Activated CD4-positive, alpha-beta T cell treated with anti-CD3 and anti-CD28 coated beads, Interleukin-2, amount 10 ng/mL, durations not matched to agents 24 days and 14 days (primary cell): ENCODE data around the gene TMEM80. TPM values are rescaled to one million over a fixed set of nuclear protein-coding genes. Genes with fewer than 3 reads are reported as not detected.

Experiments
- DNase-seq: peaks from one replicate; pipeline ENCODE4 v3.0.0; 2022
- H3K27ac Mint-ChIP-seq: one replicate; pipeline ENCODE4 v1.8.0; 2022; ENCODE audit warnings: mild to moderate bottlenecking, mixed read lengths
- H3K27me3 Mint-ChIP-seq: one replicate; pipeline ENCODE4 v1.8.0; 2022; ENCODE audit warnings: mixed read lengths
- H3K36me3 Mint-ChIP-seq: one replicate; pipeline ENCODE4 v1.8.0; 2022; ENCODE audit warnings: low read depth, mild to moderate bottlenecking, mixed read lengths
- H3K4me1 Mint-ChIP-seq: one replicate; pipeline ENCODE4 v1.8.0; 2021; ENCODE audit warnings: mixed read lengths
- H3K4me3 Mint-ChIP-seq: one replicate; pipeline ENCODE4 v1.8.0; 2022; ENCODE audit warnings: mild to moderate bottlenecking, moderate library complexity, mixed read lengths
- H3K9me3 Mint-ChIP-seq: one replicate; pipeline ENCODE4 v1.8.0; 2021; ENCODE audit warnings: mixed read lengths
- intact Hi-C: fragments of 100-400 bp; cut with micrococcal nuclease; formaldehyde crosslinking; loops from one replicate; pipeline ENCODE4 v1.15.1; 2023
- total RNA-seq: library from RNA; stranded (reverse); gene quantifications from 2 replicates; pipeline ENCODE4 v1.2.3, GENCODE V29; 2022

The TMEM80 gene
- total RNA-seq, 1 donor from 2014 or later, result 12.3 TPM

DNA sequence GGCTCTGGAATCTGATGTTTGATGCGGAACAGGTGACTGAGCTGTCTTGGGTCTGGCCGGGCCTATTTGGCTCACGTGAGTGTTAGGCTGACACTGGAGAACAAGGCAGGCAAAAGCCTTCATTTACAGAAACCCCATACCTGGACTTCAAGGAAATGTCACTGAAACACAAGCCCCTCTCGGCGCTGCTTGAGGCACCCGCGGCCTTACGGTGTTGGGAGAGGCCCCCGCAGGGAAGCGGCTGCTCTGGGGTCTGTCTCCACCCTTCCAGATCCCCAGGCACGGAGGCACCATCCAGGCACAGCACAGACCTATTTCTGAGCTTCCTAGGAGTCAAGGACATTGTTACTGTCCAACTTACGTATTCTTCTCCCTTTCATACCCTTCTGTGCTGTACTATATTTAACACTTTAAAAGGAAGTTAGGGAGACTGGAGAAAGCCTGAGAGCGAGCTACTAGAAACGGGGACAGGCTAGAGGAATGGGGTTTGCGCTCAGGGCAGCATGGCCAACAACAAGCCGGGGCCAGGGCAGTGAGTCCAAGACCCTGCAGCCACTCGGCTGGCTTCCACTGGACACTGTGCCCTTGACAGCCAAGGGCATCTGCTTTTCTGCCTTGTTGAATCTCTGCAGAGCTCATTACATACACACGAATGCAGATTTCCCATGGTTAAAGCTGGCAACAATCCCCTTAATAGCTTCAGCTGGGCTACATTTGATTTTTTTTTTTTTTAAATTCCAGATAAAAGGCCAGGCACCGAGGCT lies 34.8 kb upstream of the TMEM80 start:
- H3K27ac Mint-ChIP-seq, result no peak overlapping the region
- no peak for DNase-seq
- intact Hi-C loops, result no loop called here
- H3K36me3 Mint-ChIP-seq, result peaks cover 12% of the 10 kb centered on the region
- no peaks in the 10 kb centered on the region for H3K27me3 Mint-ChIP-seq
- no peak overlapping the region for H3K4me3 Mint-ChIP-seq
- H3K9me3 Mint-ChIP-seq, result no peaks in the 10 kb centered on the region
- H3K4me1 Mint-ChIP-seq, result peaks cover 2% of the 10 kb centered on the region

DNA sequence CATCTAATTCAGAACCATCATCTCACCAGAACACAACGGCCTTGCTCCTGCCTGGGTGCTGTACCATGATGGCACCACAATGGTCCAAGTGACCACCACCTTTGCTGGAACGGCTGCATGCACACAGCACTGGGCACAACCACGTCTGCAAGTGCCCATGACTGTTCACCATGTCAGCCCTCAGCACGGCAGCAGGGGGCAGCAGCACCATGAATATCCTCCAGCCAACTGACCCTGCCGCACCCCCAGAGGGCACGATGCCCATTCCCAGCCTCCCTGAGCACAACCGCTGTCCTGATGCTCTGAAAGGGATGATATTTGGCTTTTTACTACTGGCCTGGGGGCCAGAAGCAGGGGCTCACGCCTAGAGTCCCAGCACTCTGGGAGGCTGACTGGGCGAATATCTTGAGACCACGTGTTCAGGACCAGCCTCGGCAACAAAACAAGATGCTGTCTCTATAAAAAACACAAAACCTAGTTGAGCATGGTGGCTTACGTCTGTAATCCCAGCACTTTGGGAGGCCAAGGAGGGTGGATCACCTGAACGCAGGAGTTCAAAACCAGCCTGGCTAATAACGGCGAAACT lies 32.8 kb upstream of the TMEM80 start:
- intact Hi-C loops, result loop anchor here (1.0 kb wide), 1 partner anchor 61 kb away; no protein-coding TSS in a partner anchor
- peak; percentile 81 for DNase-seq
- Mint-ChIP-seq H3K4me3 (no peak overlapping the region), H3K27me3 (no peaks in the 10 kb centered on the region), H3K9me3 (no peaks in the 10 kb centered on the region), H3K36me3 (peaks cover 11% of the 10 kb centered on the region), H3K27ac (no peak overlapping the region), H3K4me1 (peaks cover 2% of the 10 kb centered on the region)

DNA sequence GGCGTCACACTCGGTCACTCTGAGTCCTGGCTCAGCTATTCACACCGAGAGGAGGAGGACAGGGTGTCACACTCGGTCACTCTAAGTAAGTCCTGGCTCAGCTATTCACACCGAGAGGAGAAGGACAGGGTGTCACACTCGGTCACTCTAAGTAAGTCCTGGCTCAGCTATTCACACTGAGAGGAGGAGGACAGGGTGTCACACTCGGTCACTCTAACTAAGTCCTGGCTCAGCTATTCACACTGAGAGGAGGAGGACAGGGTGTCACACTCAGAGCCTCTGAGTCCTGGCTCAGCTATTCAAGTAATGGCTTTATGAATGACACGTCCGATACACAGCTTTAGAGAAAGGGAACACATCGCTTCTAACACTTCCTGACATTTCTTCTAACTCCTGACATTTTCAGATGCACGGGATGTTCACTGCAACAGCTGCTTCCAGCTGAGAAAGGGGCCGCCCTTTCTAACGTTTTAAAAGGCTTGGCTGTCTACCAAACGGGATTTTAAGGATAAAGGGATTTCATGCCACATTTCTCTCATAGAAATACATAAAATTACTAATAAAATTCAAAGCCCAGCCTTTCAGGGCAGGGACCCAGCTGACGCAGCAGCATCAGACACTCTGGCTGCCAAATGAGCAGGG lies 30.4 kb upstream of the TMEM80 start:
- Mint-ChIP-seq H3K9me3 (no peaks in the 10 kb centered on the region), H3K27ac (no peak overlapping the region), H3K27me3 (no peaks in the 10 kb centered on the region), H3K36me3 (peaks cover 12% of the 10 kb centered on the region), H3K4me1 (peaks cover 2% of the 10 kb centered on the region), H3K4me3 (no peak overlapping the region)
- no peak for DNase-seq
- intact Hi-C loops, result no loop called here

DNA sequence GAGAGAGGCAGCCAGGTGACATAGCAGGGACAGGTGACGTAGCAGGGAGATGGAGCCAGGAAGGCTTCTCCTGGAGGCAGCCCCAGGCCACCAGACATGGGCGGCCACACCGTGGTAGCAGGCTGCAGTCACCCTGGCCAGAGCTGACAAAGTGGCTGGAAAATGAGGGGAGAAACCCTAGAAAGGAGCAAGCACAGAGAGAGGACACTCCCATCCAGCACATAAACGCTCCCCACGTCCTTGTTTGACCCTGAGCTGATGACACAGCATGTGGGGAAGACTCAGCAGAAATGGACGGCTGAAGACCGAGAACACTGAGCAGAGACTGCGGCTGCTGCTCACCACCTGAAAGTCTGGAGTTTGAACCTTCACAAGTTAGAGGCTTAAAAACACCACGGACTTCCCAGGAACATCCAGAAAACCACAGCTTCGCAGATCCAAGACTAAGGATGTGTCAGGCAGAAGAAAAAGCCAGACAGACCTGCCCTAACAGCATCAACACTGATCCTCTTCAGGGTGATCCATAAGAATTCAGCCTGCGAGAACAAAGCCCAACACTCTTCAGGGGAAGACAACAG lies 29.8 kb upstream of the TMEM80 start:
- H3K27me3 Mint-ChIP-seq, result no peaks in the 10 kb centered on the region
- H3K36me3 Mint-ChIP-seq, result peaks cover 12% of the 10 kb centered on the region
- H3K9me3 Mint-ChIP-seq, result no peaks in the 10 kb centered on the region
- no peak for DNase-seq
- intact Hi-C loops, result no loop called here
- H3K4me3 Mint-ChIP-seq, result no peak overlapping the region
- peaks cover 2% of the 10 kb centered on the region for H3K4me1 Mint-ChIP-seq
- no peak overlapping the region for H3K27ac Mint-ChIP-seq

DNA sequence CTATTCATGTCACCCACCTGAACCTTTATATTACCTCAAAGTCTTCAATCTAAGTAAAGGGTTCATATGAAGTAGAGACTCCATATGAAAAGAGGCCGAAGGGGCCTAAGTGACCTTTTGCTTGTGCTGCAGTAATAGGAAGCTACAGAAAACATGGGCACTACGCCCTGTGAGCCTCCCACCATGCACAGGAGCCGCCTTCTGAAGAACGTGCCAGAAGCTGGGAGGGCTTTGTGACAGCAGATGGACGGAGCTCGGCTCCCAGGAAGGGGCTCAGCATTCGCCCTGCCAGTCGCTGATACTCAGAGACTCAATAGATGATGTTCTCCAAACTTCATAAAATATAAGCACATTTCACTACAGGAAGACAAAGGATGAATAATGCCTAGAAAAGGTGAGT lies 21.8 kb upstream of the TMEM80 start:
- DNase-seq, result no peak
- H3K36me3 Mint-ChIP-seq, result peaks cover 37% of the 10 kb centered on the region
- peaks cover 2% of the 10 kb centered on the region for H3K4me1 Mint-ChIP-seq
- H3K27ac Mint-ChIP-seq, result no peak overlapping the region
- no peaks in the 10 kb centered on the region for H3K9me3 Mint-ChIP-seq
- H3K4me3 Mint-ChIP-seq, result no peak overlapping the region
- no peaks in the 10 kb centered on the region for H3K27me3 Mint-ChIP-seq
- intact Hi-C loops, result no loop called here

DNA sequence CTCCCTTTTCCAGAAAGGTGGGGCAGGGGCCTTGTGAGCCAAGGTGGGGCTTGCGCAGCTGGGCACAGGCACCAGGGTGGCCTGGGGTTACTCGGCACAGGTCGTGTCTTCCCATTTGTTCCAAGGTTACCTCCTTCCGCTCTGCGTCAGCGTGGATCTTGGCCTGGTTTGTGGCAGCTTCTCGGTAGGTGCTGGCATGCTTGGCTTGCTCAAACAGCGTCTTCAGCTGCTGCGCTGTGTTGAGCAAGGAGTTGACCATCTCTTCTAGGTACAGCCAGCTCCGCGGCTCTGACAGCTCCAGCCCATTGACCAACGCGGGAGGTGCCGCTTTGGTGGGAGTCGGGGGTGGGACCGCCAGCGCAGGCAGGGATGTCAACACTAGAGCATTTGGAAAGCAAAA lies 21.2 kb upstream of the TMEM80 start:
- intact Hi-C loops, result no loop called here
- H3K9me3 Mint-ChIP-seq, result no peaks in the 10 kb centered on the region
- H3K27me3 Mint-ChIP-seq, result no peaks in the 10 kb centered on the region
- no peak for DNase-seq
- no peak overlapping the region for H3K27ac Mint-ChIP-seq
- no peak overlapping the region for H3K4me3 Mint-ChIP-seq
- peaks cover 37% of the 10 kb centered on the region for H3K36me3 Mint-ChIP-seq
- peaks cover 2% of the 10 kb centered on the region for H3K4me1 Mint-ChIP-seq

DNA sequence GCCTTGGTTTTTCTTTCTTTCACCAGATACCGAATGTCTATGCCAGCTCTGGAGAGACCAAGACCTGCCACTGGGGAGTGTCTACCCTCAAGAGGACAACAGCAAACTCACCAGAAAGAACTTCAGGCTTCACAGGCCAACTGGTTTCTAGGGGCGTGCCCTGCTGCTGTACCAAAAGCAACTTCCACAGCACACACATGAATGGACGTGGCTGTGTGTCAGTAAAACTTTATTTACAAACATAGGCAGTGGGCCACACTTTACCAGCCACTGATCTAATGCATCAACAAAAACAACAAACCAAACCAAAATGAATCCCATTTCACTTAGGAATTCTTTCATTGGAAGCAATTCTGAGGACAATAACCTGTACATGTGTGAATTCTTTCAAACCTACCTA lies 17.3 kb upstream of the TMEM80 start:
- DNase-seq, result no peak
- H3K27me3 Mint-ChIP-seq, result no peaks in the 10 kb centered on the region
- no peak overlapping the region for H3K4me3 Mint-ChIP-seq
- no peak overlapping the region for H3K27ac Mint-ChIP-seq
- H3K9me3 Mint-ChIP-seq, result no peaks in the 10 kb centered on the region
- intact Hi-C loops, result no loop called here
- H3K4me1 Mint-ChIP-seq, result peaks cover 2% of the 10 kb centered on the region
- H3K36me3 Mint-ChIP-seq, result peaks cover 57% of the 10 kb centered on the region

DNA sequence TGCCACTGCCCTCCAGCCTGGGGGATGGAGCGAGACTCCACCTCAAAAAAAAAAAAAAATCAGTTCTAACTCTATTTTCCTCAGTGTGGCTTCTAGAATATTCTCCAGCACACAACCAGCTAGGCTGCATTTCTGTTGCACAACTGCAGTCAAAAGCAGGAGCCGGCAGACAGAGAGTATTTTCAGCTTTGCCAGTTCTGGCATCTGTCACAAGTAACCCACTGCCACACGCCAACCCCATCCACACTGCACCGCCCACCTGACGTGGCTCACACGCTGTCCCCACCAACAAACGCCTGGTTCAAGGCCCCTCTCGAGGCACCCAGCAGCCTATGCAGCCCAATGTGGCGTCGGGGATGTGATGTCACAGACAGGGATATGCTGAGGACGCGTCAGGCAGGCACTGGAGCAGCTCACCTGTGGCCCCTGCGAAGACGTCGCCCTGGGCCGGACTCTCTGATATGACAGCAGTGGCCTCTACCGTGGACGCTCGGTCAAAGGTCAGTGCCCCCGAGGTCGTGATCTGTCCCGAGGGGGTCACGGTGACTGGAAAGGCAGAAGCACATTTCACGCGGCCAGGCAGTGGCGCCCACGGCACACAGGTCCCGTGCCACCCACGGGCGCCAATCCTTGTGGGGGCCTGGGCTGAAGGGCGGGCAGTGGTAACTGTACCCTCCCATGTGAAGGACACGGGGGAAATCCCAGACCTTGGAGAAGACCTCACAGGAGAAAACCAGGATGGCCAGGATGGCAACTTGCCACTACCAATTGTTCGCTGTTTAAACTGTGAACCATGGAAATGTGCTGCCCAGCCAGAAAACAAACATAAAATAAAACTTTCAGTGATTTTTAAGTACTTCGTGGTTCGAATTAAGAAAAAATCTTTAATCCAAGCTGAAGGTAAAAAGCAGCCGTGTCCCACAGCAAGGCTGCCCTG lies 16.1 kb upstream of the TMEM80 start:
- H3K27me3 Mint-ChIP-seq, result no peaks in the 10 kb centered on the region
- H3K4me1 Mint-ChIP-seq, result no peaks in the 10 kb centered on the region
- peaks cover 60% of the 10 kb centered on the region for H3K36me3 Mint-ChIP-seq
- H3K27ac Mint-ChIP-seq, result no peak overlapping the region
- no peak for DNase-seq
- H3K9me3 Mint-ChIP-seq, result no peaks in the 10 kb centered on the region
- no peak overlapping the region for H3K4me3 Mint-ChIP-seq
- intact Hi-C loops, result no loop called here

DNA sequence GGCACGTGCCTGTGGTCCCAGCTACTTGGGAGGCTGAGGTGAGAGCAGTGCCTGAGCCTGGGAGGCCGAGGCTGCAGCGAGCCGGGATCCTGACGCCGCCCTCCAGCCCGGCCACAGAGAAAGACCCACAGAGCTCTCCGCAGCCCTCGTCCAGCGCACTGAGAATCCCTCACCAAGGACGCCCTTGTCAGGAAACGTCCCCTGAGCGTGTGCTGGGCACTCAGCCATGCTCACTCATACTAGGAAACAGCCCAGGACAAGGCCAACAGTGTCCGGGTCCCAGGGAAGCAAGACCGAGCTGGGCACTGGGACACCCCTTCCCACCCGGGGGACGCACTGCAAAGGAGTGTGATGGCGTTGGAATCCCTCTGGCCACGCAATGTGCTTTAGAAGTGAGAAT lies 15.1 kb upstream of the TMEM80 start:
- Mint-ChIP-seq H3K27me3 (no peaks in the 10 kb centered on the region), H3K9me3 (no peaks in the 10 kb centered on the region), H3K36me3 (peaks cover 60% of the 10 kb centered on the region), H3K4me1 (no peaks in the 10 kb centered on the region), H3K4me3 (no peak overlapping the region), H3K27ac (no peak overlapping the region)
- no peak for DNase-seq
- intact Hi-C loops, result no loop called here

DNA sequence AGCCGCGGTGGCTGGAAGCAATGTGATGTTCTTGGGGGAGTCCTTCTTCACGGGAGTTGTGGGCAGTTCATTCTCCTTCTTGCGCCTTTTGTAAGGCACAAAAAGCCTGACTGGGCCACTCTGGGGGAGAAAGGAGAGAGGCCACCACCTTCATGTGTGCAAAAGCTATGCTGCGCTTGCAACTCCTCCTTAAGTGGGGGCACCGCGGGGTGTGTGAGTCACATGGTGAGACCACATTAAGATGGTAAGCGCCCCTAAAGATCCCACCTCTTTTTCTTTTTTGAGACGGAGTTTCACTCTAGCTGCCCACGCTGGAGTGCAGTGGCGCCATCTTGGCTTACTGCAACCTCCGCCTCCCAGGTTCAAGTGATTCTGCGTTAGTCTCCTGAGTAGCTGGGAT lies 14.6 kb upstream of the TMEM80 start:
- H3K27me3 Mint-ChIP-seq, result no peaks in the 10 kb centered on the region
- H3K4me1 Mint-ChIP-seq, result no peaks in the 10 kb centered on the region
- H3K36me3 Mint-ChIP-seq, result peaks cover 60% of the 10 kb centered on the region
- no peak for DNase-seq
- intact Hi-C loops, result no loop called here
- H3K27ac Mint-ChIP-seq, result no peak overlapping the region
- H3K9me3 Mint-ChIP-seq, result no peaks in the 10 kb centered on the region
- no peak overlapping the region for H3K4me3 Mint-ChIP-seq

DNA sequence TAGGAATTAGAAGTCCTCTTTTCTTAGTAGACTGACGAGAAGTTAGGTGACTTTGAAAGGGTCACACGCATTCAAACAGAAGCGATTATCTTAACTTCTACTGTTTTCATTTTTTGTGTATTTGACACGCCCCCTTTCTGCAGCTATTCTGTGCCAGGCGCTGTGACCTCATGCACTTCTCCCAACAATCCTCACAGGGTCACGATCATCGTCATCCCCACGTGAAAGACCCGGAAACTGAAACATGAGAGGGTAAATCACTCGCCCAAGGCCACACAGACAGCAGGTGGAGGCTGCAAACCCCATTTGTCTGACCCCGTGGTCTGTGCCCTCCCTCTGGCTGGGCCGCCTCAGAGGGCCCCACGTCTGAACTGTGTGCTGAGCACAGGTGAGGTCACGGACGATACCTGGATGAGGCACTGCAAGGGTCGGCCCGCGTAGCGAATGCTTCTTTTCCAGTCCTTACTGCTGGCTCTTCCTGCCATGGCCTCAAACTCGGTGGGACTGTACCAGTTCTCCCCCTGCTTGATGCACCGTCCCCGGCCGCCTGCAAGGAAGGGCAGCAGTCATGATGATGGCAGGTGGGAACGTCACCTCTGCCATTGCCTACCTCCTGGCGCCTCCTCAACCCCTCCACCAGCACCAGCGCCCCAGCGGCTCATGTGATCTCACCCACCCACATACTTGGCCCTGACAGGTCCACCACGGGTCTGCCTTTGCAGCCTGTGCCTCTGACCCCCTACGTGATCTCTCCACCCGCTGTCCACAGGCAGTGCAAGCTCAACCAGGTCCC lies 9.0 kb upstream of the TMEM80 start:
- Mint-ChIP-seq H3K36me3 (peaks cover 60% of the 10 kb centered on the region), H3K27me3 (no peaks in the 10 kb centered on the region), H3K4me3 (no peak overlapping the region), H3K27ac (peak overlapping the region; percentile 20), H3K9me3 (no peaks in the 10 kb centered on the region), H3K4me1 (peaks cover 18% of the 10 kb centered on the region)
- intact Hi-C loops, result no loop called here
- no peak for DNase-seq

DNA sequence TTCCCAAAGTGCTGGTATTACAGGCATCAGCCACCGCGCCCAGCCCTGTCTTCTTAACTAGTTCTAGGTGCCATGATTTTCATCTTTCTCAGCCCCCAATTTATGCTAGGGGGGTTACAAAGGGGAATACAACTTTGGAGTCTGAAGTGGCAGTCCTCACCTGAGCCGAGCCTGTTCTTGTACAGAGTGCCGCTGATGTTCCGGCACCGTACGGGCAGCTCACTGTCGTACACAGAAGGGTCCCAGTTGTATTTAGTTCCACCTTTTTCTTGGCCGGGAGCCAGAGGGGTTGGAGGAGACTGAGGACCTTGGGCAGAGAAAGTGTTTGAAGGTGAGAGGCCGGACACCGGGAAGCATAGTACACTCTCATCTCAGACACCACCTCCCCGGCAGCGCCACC lies 7.9 kb upstream of the TMEM80 start:
- Mint-ChIP-seq H3K4me3 (no peak overlapping the region), H3K4me1 (peaks cover 27% of the 10 kb centered on the region), H3K36me3 (peaks cover 52% of the 10 kb centered on the region), H3K27ac (no peak overlapping the region), H3K9me3 (no peaks in the 10 kb centered on the region), H3K27me3 (no peaks in the 10 kb centered on the region)
- no peak for DNase-seq
- intact Hi-C loops, result no loop called here

DNA sequence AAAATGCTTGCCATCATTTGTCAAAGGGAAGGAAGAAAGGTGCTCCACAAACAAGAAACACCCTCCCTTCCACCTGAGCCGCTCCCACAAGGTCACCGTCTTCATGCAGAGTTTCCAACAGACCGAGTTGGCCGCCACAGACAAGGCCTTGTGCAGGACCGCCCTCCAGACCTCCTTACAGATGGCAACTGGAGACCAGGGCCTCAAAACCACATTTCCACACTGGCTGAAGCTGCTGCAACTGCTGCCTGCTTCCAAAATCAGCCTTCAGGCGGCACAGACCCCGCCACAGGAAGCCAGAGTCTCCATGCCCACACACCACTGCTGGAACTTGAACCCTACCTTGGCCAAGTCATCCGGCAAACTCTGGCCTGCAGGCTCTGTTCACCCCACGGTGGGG lies 6.9 kb upstream of the TMEM80 start:
- intact Hi-C loops, result no loop called here
- Mint-ChIP-seq H3K27ac (no peak overlapping the region), H3K4me3 (no peak overlapping the region), H3K9me3 (no peaks in the 10 kb centered on the region), H3K27me3 (no peaks in the 10 kb centered on the region), H3K4me1 (peaks cover 36% of the 10 kb centered on the region), H3K36me3 (peaks cover 47% of the 10 kb centered on the region)
- no peak for DNase-seq
